Osteoblast (primary cell): ENCODE data around the gene PRLR. TPM values are rescaled to one million over a fixed set of nuclear protein-coding genes. Genes with fewer than 3 reads are reported as not detected.

Experiments
- DNase-seq: peaks from one replicate; pipeline ENCODE4 v3.0.0; 2011; ENCODE audit warnings: low spot score, mixed read lengths; ENCODE audit not compliant: insufficient read length; ENCODE audit errors: missing footprints
- H2AFZ ChIP-seq: 2 replicates; pipeline ENCODE4 v1.6.0; 2011; ENCODE audit warnings: mild to moderate bottlenecking, low read length
- H3K27ac ChIP-seq: 2 replicates; pipeline ENCODE4 v1.5.1; 2011; ENCODE audit warnings: mild to moderate bottlenecking, low read depth, low read length, moderate library complexity
- H3K27me3 ChIP-seq: 2 replicates; pipeline ENCODE4 v1.6.0; 2012; ENCODE audit warnings: mild to moderate bottlenecking, control low read depth, inconsistent platforms, low read length, moderate library complexity; ENCODE audit not compliant: insufficient read depth
- H3K36me3 ChIP-seq: 2 replicates; pipeline ENCODE4 v1.5.1; 2011; ENCODE audit warnings: mild to moderate bottlenecking, low read length, control low read depth, moderate library complexity; ENCODE audit not compliant: insufficient read depth
- H3K4me1 ChIP-seq: 2 replicates; pipeline ENCODE4 v1.5.1; 2011; ENCODE audit warnings: mild to moderate bottlenecking, low read length, control low read depth, moderate library complexity; ENCODE audit not compliant: insufficient read depth
- H3K4me2 ChIP-seq: 2 replicates; pipeline ENCODE4 v1.6.0; 2011; ENCODE audit warnings: mild to moderate bottlenecking, low read length; ENCODE audit not compliant: insufficient read depth
- H3K4me3 ChIP-seq: fragments of 200-600 bp; sonication (generic); 3 replicates; pipeline ENCODE4 v1.5.1; 2012; ENCODE audit warnings: mild to moderate bottlenecking, low read length, inconsistent platforms; ENCODE audit not compliant: insufficient read depth
- H3K79me2 ChIP-seq: 2 replicates; pipeline ENCODE4 v1.6.0; 2012; ENCODE audit warnings: mild to moderate bottlenecking, low read length, control low read depth, inconsistent platforms; ENCODE audit not compliant: insufficient read depth
- H3K9me3 ChIP-seq: 2 replicates; pipeline ENCODE4 v1.5.1; 2011; ENCODE audit warnings: low read depth, low read length, control low read depth
- H4K20me1 ChIP-seq: 2 replicates; pipeline ENCODE4 v1.6.0; 2012; ENCODE audit warnings: mild to moderate bottlenecking, low read length, control low read depth; ENCODE audit not compliant: insufficient read depth
- CTCF ChIP-seq: IDR thresholded peaks from 2 replicates; pipeline ENCODE4 v1.5.1; 2011; ENCODE audit warnings: mild to moderate bottlenecking, low read depth, low read length, moderate library complexity; ENCODE audit errors: extremely low read depth
- total RNA-seq: library from RNA; depleted of rRNA; stranded (reverse); fragments of >200 nt; gene quantifications from 2 replicates; pipeline ENCODE4 v1.2.3, GENCODE V29; 2012

PRLR gene
- total RNA-seq, 1 donor, result under 0.01 TPM

- H4K20me1 ChIP-seq, result no peaks in the 10 kb centered on the region
These were observed 9.2 kb upstream of the PRLR start for GRCh38 chr5:35239476-35239875.

GRCh38 chr5:35237580-35238376 lies 7.5 kb upstream of the PRLR start:
- H2AFZ ChIP-seq, result no peak overlapping the region
- no peaks in the 10 kb centered on the region for H3K9me3 ChIP-seq
- H3K4me3 ChIP-seq, result no peak overlapping the region
- no peak overlapping the region for H3K27ac ChIP-seq
- no peaks in the 10 kb centered on the region for H3K79me2 ChIP-seq
- no peaks in the 10 kb centered on the region for H4K20me1 ChIP-seq
- DNase-seq, result no peak
- H3K4me2 ChIP-seq, result no peak overlapping the region
- no peaks in the 10 kb centered on the region for H3K36me3 ChIP-seq
- no peaks in the 10 kb centered on the region for H3K4me1 ChIP-seq
- TF ChIP-seq CTCF, result no peak
- peaks cover 7% of the 10 kb centered on the region for H3K27me3 ChIP-seq

More at GRCh38 chr5:35239476-35239875, 9.2 kb upstream of the PRLR start:
- H3K27me3 ChIP-seq, result peaks cover 6% of the 10 kb centered on the region
- H3K4me2 ChIP-seq, result no peak overlapping the region
- no peaks in the 10 kb centered on the region for H3K4me1 ChIP-seq
- H3K27ac ChIP-seq, result no peak overlapping the region
- no peak overlapping the region for H2AFZ ChIP-seq
- no peak for TF ChIP-seq CTCF
- H3K4me3 ChIP-seq, result no peak overlapping the region
- H3K79me2 ChIP-seq, result no peaks in the 10 kb centered on the region
- no peaks in the 10 kb centered on the region for H3K9me3 ChIP-seq
- no peaks in the 10 kb centered on the region for H3K36me3 ChIP-seq
- DNase-seq, result no peak

- Histone ChIP-seq H3K79me2 (no peaks in the 10 kb centered on the region), H3K36me3 (no peaks in the 10 kb centered on the region), H3K27ac (no peak overlapping the region), H3K9me3 (no peaks in the 10 kb centered on the region), H3K27me3 (peaks cover 7% of the 10 kb centered on the region), H4K20me1 (no peaks in the 10 kb centered on the region), H3K4me2 (no peak overlapping the region), H3K4me3 (no peak overlapping the region), H2AFZ (no peak overlapping the region), H3K4me1 (no peaks in the 10 kb centered on the region)
- TF ChIP-seq CTCF, result no peak
- no peak for DNase-seq
These were observed 6.5 kb upstream of the PRLR start for GRCh38 chr5:35236770-35237169.

- DNase-seq, result no peak
- H3K4me2 ChIP-seq, result no peak overlapping the region
- no peak for TF ChIP-seq CTCF
These were observed 3.3 kb upstream of the PRLR start for GRCh38 chr5:35233601-35234000.

More at GRCh38 chr5:35233601-35234000, 3.3 kb upstream of the PRLR start:
- Histone ChIP-seq H3K79me2 (no peaks in the 10 kb centered on the region), H3K27me3 (peaks cover 29% of the 10 kb centered on the region), H2AFZ (no peak overlapping the region), H3K36me3 (no peaks in the 10 kb centered on the region), H4K20me1 (no peaks in the 10 kb centered on the region), H3K9me3 (no peaks in the 10 kb centered on the region), H3K4me3 (no peak overlapping the region), H3K4me1 (peaks cover 11% of the 10 kb centered on the region), H3K27ac (no peak overlapping the region)
